Liver (tissue), 9 donors: ENCODE measurements around the gene WDR81. TPM values are rescaled to one million over a fixed set of nuclear protein-coding genes. Genes with fewer than 3 reads are reported as not detected.

ENCODE experiments used
- DNase-seq: peaks from one replicate; pipeline ENCODE4 v3.0.0-alpha.2; 2017; ENCODE audit warnings: low spot score
- H3K27ac ChIP-seq, 2 donors: one replicate each; pipeline ENCODE4 v1.7.0; 2013; ENCODE audit warnings: inconsistent platforms in 2 of 2, low read length in 2 of 2, control low read depth in 1 of 2, low read depth in 1 of 2, mild to moderate bottlenecking in 1 of 2
- H3K27me3 ChIP-seq, 4 donors: one replicate each; pipeline versions ENCODE4 v1.6.1 to v1.7.0; 2013; ENCODE audit warnings: low read length in 3 of 4, inconsistent platforms in 1 of 4, mild to moderate bottlenecking in 1 of 4, moderate library complexity in 1 of 4; ENCODE audit not compliant: control insufficient read depth in 4 of 4, insufficient read depth in 4 of 4
- H3K36me3 ChIP-seq, 4 donors: one replicate each; pipeline versions ENCODE4 v1.6.1 to v1.7.0; 2013; ENCODE audit warnings: low read length in 3 of 4, mild to moderate bottlenecking in 3 of 4, low read depth in 1 of 4, moderate library complexity in 1 of 4; ENCODE audit not compliant: control insufficient read depth in 4 of 4, insufficient read depth in 3 of 4
- H3K4me1 ChIP-seq, 4 donors: one replicate each; pipeline versions ENCODE4 v1.6.1 to v1.7.0; 2013; ENCODE audit warnings: low read length in 3 of 4, mild to moderate bottlenecking in 3 of 4, moderate library complexity in 1 of 4; ENCODE audit not compliant: control insufficient read depth in 4 of 4, insufficient read depth in 4 of 4
- H3K4me3 ChIP-seq, 3 donors: one replicate each; pipeline versions ENCODE4 v1.6.1 to v1.7.0; 2013; ENCODE audit warnings: low read length in 3 of 3, control low read depth in 1 of 3, low read depth in 1 of 3, mild to moderate bottlenecking in 1 of 3
- H3K9ac ChIP-seq, 2 donors: one replicate each; pipeline ENCODE4 v1.7.0; 2013; ENCODE audit warnings: low read length in 2 of 2, mild to moderate bottlenecking in 2 of 2, moderate library complexity in 2 of 2, control low read depth in 1 of 2, low read depth in 1 of 2
- H3K9me3 ChIP-seq, 4 donors: one replicate each; pipeline versions ENCODE4 v1.6.1 to v1.7.0; 2013; ENCODE audit warnings: low read length in 3 of 4; ENCODE audit not compliant: control insufficient read depth in 4 of 4
- ATF3 ChIP-seq: IDR thresholded peaks from 2 replicates; pipeline ENCODE4 v1.6.1; 2016; ENCODE audit warnings: antibody characterized with exemption
- EGR1 ChIP-seq, 2 donors: IDR thresholded peaks; 2 replicates each; pipeline ENCODE4 v1.6.1; 2016 to 2018; ENCODE audit warnings: antibody characterized with exemption in 2 of 2, low read depth in 2 of 2
- FOXA2 ChIP-seq: IDR thresholded peaks from 2 replicates; pipeline ENCODE4 v1.6.1; 2016; ENCODE audit warnings: antibody characterized with exemption
- GABPA ChIP-seq, 2 donors: IDR thresholded peaks in 1 of 2; conservative IDR thresholded peaks in 1 of 2; 2 replicates each; pipeline ENCODE4 v1.6.1; 2016; ENCODE audit warnings: antibody characterized with exemption in 2 of 2, mild to moderate bottlenecking in 1 of 2, moderate library complexity in 1 of 2
- HNF4G ChIP-seq: IDR thresholded peaks from 2 replicates; pipeline ENCODE4 v1.6.1; 2016; ENCODE audit warnings: antibody characterized with exemption
- JUND ChIP-seq, 2 donors: IDR thresholded peaks; 2 replicates each; pipeline ENCODE4 v1.6.1; 2016; ENCODE audit warnings: antibody characterized with exemption in 2 of 2
- NR2F2 ChIP-seq: IDR thresholded peaks from 2 replicates; pipeline ENCODE4 v1.6.1; 2016; ENCODE audit warnings: antibody characterized with exemption
- RAD21 ChIP-seq, 2 donors: IDR thresholded peaks; 2 replicates each; pipeline ENCODE4 v1.6.1; 2016; ENCODE audit warnings: antibody characterized with exemption in 2 of 2, mild to moderate bottlenecking in 2 of 2
- RXRA ChIP-seq, 2 donors: IDR thresholded peaks; 2 replicates each; pipeline ENCODE4 v1.6.1; 2017 to 2018; ENCODE audit warnings: antibody characterized with exemption in 2 of 2, mild to moderate bottlenecking in 1 of 2
- SP1 ChIP-seq: IDR thresholded peaks from 2 replicates; pipeline ENCODE4 v1.6.1; 2018; ENCODE audit warnings: antibody characterized with exemption, mild to moderate bottlenecking
- TAF1 ChIP-seq: conservative IDR thresholded peaks from 2 replicates; pipeline ENCODE4 v1.6.1; 2016; ENCODE audit warnings: antibody characterized with exemption, mild to moderate bottlenecking
- YY1 ChIP-seq: IDR thresholded peaks from 2 replicates; pipeline ENCODE4 v1.6.1; 2016; ENCODE audit warnings: antibody characterized with exemption, mild to moderate bottlenecking
- ZBTB33 ChIP-seq: IDR thresholded peaks from 2 replicates; pipeline ENCODE4 v1.6.1; 2016; ENCODE audit warnings: antibody characterized with exemption
- WGBS: extraction: QIAGEN DNeasy Blood & Tissue Kit; methylation state at CpG from one replicate; pipeline ENCODE4 v1.1.7; 2013; 5-methylcytosine and 5-hydroxymethylcytosine counted together
- polyA plus RNA-seq, 2 donors: library from polyadenylated mRNA; stranded (reverse) in 1 of 2; unstranded in 1 of 2; fragments of 200-250 nt in 1 of 2; fragments of >200 nt in 1 of 2; fragmentation: Nextera tagmentation in 1 of 2; extraction: Ambion mirVana in 1 of 2; gene quantifications; one replicate each; pipeline versions ENCODE4 v1.2.1 to v1.2.3, GENCODE V29; 2013 to 2015
- total RNA-seq, 2 donors: library from RNA; depleted of rRNA; stranded (reverse); fragments of >200 nt; gene quantifications; one replicate each; pipeline ENCODE4 v1.2.3, GENCODE V29; 2014
- TF ChIP-seq, protein P1 (sequence below): IDR thresholded peaks from 2 replicates; pipeline ENCODE4 v1.6.1; 2016; ENCODE audit warnings: antibody characterized with exemption
- TF ChIP-seq, protein P2 (sequence below): IDR thresholded peaks from 2 replicates; pipeline ENCODE4 v1.6.1; 2016; ENCODE audit warnings: antibody characterized with exemption, mild to moderate bottlenecking
- donor health status: healthy.
- donor health status: healthy.
- donor health status: healthy.
- donor health status: healthy.
- donor health status: healthy.

The WDR81 gene
- total and polyA plus RNA-seq, 4 donors: 12.3 to 41.8 (median 33.0) TPM

GRCh38 chr17:1729966-1730325, 5.4 kb downstream of the WDR81 start:
- TF ChIP-seq, protein P1, sequence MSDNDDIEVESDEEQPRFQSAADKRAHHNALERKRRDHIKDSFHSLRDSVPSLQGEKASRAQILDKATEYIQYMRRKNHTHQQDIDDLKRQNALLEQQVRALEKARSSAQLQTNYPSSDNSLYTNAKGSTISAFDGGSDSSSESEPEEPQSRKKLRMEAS: no peak
- TF ChIP-seq JUND (IDR thresholded peaks at IDR 0.05) (no peak), HNF4G (no peak), ATF3 (no peak), TAF1 (no peak), SP1 (no peak), ZBTB33 (no peak), RAD21 (IDR thresholded peaks at IDR 0.05) (no peak), GABPA (IDR thresholded peaks at IDR 0.05 in 1 of 2, conservative IDR thresholded peaks at IDR 0.05 in 1 of 2) (no peak), NR2F2 (no peak)
- TF ChIP-seq, protein P2, sequence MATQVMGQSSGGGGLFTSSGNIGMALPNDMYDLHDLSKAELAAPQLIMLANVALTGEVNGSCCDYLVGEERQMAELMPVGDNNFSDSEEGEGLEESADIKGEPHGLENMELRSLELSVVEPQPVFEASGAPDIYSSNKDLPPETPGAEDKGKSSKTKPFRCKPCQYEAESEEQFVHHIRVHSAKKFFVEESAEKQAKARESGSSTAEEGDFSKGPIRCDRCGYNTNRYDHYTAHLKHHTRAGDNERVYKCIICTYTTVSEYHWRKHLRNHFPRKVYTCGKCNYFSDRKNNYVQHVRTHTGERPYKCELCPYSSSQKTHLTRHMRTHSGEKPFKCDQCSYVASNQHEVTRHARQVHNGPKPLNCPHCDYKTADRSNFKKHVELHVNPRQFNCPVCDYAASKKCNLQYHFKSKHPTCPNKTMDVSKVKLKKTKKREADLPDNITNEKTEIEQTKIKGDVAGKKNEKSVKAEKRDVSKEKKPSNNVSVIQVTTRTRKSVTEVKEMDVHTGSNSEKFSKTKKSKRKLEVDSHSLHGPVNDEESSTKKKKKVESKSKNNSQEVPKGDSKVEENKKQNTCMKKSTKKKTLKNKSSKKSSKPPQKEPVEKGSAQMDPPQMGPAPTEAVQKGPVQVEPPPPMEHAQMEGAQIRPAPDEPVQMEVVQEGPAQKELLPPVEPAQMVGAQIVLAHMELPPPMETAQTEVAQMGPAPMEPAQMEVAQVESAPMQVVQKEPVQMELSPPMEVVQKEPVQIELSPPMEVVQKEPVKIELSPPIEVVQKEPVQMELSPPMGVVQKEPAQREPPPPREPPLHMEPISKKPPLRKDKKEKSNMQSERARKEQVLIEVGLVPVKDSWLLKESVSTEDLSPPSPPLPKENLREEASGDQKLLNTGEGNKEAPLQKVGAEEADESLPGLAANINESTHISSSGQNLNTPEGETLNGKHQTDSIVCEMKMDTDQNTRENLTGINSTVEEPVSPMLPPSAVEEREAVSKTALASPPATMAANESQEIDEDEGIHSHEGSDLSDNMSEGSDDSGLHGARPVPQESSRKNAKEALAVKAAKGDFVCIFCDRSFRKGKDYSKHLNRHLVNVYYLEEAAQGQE: no peak
- DNase-seq: no peak
- Histone ChIP-seq H3K36me3 (peaks cover 5 to 12% (median 8%) of the 10 kb centered on the region in 4 donors), H3K9me3 (no peaks in the 10 kb centered on the region), H3K4me1 (peaks cover 11 to 42% (median 29%) of the 10 kb centered on the region in 4 donors), H3K4me3 (no peak overlapping the region), H3K27me3 (no peaks in the 10 kb centered on the region), H3K9ac (no peak overlapping the region), H3K27ac (no peak overlapping the region)
- 80% methylated on average over 15 of the region's 15 CpGs for WGBS

DNA sequence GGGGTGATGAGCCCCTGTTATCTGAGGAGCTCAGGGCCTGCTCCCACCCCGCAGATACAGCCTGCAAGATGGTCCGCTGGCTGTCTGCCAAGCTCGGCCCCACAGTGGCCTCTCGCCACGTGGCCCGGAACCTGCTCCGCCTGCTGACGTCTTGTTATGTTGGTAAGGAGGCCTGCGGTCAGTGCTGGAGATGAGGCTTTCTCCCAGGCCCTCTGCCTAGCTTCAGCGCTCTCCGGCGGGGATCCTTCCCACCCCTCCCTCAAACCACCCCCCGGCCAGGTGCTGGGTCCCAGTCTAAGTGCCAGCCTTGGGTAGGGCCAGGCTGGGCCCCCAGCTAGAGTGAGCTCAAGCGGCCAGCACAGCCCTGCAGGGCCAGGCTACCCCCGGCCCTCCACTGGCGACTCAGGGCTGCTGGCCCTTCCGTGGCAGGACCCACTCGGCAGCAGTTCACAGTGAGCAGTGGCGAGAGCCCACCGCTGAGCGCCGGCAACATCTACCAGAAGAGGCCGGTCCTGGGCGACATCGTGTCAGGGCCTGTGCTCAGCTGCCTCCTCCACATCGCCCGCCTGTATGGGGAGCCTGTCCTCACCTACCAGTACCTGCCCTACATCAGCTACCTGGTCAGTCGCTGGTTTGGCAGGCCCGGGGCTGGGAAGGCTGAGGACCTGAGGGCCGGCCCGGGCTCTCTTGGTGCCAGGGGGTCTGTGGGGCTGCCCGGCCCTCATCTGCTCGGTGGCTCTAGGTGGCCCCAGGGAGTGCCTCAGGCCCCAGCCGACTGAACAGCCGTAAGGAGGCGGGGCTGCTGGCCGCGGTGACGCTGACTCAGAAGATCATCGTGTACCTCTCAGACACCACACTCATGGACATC, 6.1 kb downstream of the WDR81 start:
- Histone ChIP-seq H3K9me3 (no peaks in the 10 kb centered on the region), H3K4me1 (peaks cover 7 to 39% (median 27%) of the 10 kb centered on the region in 4 donors), H3K36me3 (peaks cover 5 to 12% (median 8%) of the 10 kb centered on the region in 4 donors), H3K27me3 (no peaks in the 10 kb centered on the region), H3K4me3 (no peak overlapping the region), H3K27ac (peak overlapping the region; percentile 14 to 63), H3K9ac (peak overlapping the region in 1 of 2 donors; percentile 16)
- TF ChIP-seq ZBTB33: no peak
- TF ChIP-seq, protein P1: no peak
- no peak for TF ChIP-seq SP1
- TF ChIP-seq YY1: no peak
- no peak for TF ChIP-seq EGR1 (IDR thresholded peaks at IDR 0.05; ENCODE audit: low read depth in 2 of 2)
- TF ChIP-seq RXRA (IDR thresholded peaks at IDR 0.05): no peak
- TF ChIP-seq FOXA2: no peak
- no peak for TF ChIP-seq NR2F2
- TF ChIP-seq ATF3: no peak
- 89% methylated on average over 40 of the region's 40 CpGs for WGBS
- peak; percentile 97 for DNase-seq
